PC-3 (cell line): Measurements from ENCODE around the gene STAT5A. TPM values are rescaled to one million over a fixed set of nuclear protein-coding genes. Genes with fewer than 3 reads are reported as not detected.

Experiments
- total RNA-seq: library from RNA; depleted of rRNA; stranded (reverse); fragments of >200 nt; gene quantifications from 2 replicates; pipeline ENCODE4 v1.2.3, GENCODE V29; 2014; rRNA removed

Gene STAT5A
- total RNA-seq, 1 experiment from 2014 or later: not detected

Other genes starting within 250 kb of the STAT5A start
- 0.62 and 1.8 TPM in 2 replicates for gene C17orf113, start 237.9 kb upstream of the STAT5A start, total RNA-seq
- gene ZNF385C, start 190.0 kb upstream of the STAT5A start, total RNA-seq: 0.04 and 0.17 TPM in 2 replicates
- gene DHX58, start 175.8 kb upstream of the STAT5A start, total RNA-seq: not detected in 2 replicates
- not detected in 2 replicates for gene KAT2A, start 167.1 kb upstream of the STAT5A start, total RNA-seq
- gene HSPB9, start 165.7 kb upstream of the STAT5A start, total RNA-seq: not detected in 2 replicates
- gene RAB5C, start 133.5 kb upstream of the STAT5A start, total RNA-seq: not detected in 2 replicates
- not detected in 2 replicates for gene KCNH4, start 107.4 kb upstream of the STAT5A start, total RNA-seq
- gene HCRT, start 103.0 kb upstream of the STAT5A start, total RNA-seq: not detected in 2 replicates
- not detected in 2 replicates for gene GHDC, start 94.0 kb upstream of the STAT5A start, total RNA-seq
- not detected in 2 replicates for gene STAT5B, start 12.1 kb upstream of the STAT5A start, total RNA-seq
- not detected in 2 replicates for gene STAT3, start 99.9 kb downstream of the STAT5A start, total RNA-seq
- 0.17 TPM in 1 of 2 replicates, not detected in the other for gene CAVIN1, start 134.8 kb downstream of the STAT5A start, total RNA-seq
- gene ATP6V0A1, start 170.4 kb downstream of the STAT5A start, total RNA-seq: 0.07 and 0.35 TPM in 2 replicates
- 4.9 and 9.8 TPM in 2 replicates for gene NAGLU, start 247.7 kb downstream of the STAT5A start, total RNA-seq